HL-60 (cell line): Measurements from ENCODE around the gene SART1.

Source experiments
- DNase-seq, 2 experiments: peaks; one replicate each; pipeline ENCODE4 v3.0.0-alpha.2; 2010 to 2020; ENCODE audit warnings: low read depth in 1 of 2, low spot score in 1 of 2
- H3K27ac ChIP-seq: fragments of 250-450 bp; sonication (Bioruptor Pico); replicated peaks from 2 replicates; pipeline ENCODE4 v1.5.1; 2020; ENCODE audit warnings: mild to moderate bottlenecking, moderate library complexity
- H3K27me3 ChIP-seq: fragments of 250-450 bp; sonication (Bioruptor Pico); 2 replicates; pipeline ENCODE4 v1.5.1; 2021; ENCODE audit warnings: mild to moderate bottlenecking, moderate library complexity; ENCODE audit not compliant: insufficient read depth, poor library complexity, severe bottlenecking
- H3K4me3 ChIP-seq: replicated peaks from 2 replicates; pipeline ENCODE4 v1.5.1; 2011; ENCODE audit warnings: mild to moderate bottlenecking, control low read depth, low read length; ENCODE audit not compliant: insufficient read depth
- GABPA ChIP-seq: IDR thresholded peaks from 2 replicates; pipeline ENCODE4 v1.6.1; 2012; ENCODE audit warnings: low read depth
- POLR2AphosphoS5 ChIP-seq: IDR thresholded peaks from 2 replicates; pipeline ENCODE4 v1.6.1; 2012; ENCODE audit warnings: low read depth
- SPI1 ChIP-seq: IDR thresholded peaks from 2 replicates; pipeline ENCODE4 v1.6.1; 2012; ENCODE audit warnings: low read depth, mild to moderate bottlenecking, borderline replicate concordance
- TF ChIP-seq, protein P1 (sequence below): IDR thresholded peaks from 2 replicates; pipeline ENCODE4 v1.6.1; 2012; ENCODE audit warnings: low read depth; ENCODE audit not compliant: insufficient replicate concordance
- TF ChIP-seq, protein P2 (sequence below): IDR thresholded peaks from one replicate; pipeline ENCODE4 v1.5.1; 2011; ENCODE audit warnings: low read length, control low read depth, inconsistent platforms; ENCODE audit not compliant: insufficient read depth

The SART1 gene

DNA sequence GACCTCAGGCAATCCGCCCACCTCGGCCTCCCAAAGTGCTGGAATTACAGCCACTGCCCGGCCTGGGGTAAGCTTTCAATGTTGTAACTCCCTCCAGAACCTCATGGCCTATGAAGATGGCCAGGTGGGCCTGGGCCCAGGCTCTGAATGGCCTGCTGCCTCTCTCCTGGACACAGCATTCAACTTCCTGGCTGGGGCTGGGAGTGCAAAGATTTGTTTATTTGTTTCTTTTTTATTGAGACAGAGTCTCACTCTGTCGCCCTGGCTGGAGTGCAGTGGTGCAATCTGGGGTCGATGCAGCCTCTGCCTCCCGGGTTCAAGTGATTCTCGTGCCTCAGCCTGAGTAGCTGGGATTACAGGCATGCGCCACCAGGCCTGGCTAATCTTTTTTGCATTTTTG, 16.8 kb upstream of the SART1 start:
- DNase-seq: no peak
- Histone ChIP-seq H3K27ac (no peak overlapping the region), H3K4me3 (no peak overlapping the region), H3K27me3 (no peaks in the 10 kb centered on the region)
- TF ChIP-seq POLR2AphosphoS5 (no peak), GABPA (no peak)
- TF ChIP-seq, protein P1, sequence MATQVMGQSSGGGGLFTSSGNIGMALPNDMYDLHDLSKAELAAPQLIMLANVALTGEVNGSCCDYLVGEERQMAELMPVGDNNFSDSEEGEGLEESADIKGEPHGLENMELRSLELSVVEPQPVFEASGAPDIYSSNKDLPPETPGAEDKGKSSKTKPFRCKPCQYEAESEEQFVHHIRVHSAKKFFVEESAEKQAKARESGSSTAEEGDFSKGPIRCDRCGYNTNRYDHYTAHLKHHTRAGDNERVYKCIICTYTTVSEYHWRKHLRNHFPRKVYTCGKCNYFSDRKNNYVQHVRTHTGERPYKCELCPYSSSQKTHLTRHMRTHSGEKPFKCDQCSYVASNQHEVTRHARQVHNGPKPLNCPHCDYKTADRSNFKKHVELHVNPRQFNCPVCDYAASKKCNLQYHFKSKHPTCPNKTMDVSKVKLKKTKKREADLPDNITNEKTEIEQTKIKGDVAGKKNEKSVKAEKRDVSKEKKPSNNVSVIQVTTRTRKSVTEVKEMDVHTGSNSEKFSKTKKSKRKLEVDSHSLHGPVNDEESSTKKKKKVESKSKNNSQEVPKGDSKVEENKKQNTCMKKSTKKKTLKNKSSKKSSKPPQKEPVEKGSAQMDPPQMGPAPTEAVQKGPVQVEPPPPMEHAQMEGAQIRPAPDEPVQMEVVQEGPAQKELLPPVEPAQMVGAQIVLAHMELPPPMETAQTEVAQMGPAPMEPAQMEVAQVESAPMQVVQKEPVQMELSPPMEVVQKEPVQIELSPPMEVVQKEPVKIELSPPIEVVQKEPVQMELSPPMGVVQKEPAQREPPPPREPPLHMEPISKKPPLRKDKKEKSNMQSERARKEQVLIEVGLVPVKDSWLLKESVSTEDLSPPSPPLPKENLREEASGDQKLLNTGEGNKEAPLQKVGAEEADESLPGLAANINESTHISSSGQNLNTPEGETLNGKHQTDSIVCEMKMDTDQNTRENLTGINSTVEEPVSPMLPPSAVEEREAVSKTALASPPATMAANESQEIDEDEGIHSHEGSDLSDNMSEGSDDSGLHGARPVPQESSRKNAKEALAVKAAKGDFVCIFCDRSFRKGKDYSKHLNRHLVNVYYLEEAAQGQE: no peak

DNA sequence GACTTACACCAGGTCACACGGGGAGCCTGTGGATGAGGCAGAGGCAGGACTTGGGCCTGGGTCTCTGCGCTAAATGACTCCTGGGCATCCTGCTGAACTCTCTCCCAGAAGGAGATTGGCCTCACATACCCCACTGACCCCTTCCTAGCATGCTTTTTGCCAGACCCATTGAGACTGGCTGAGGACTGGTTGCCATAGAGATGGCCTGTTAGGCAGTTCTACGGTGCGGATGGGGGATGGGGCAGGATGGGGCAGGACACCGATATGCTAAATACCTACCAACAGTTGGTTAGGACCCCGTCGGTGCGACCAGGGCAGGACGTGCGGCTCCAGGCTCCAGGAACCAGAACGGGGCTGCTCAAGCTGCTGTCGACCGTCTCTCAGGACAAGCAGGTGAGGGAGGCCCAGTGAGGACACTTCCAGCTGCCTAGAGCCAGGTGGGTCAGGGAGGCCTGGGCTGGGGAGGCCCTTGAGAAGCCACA, 16.1 kb upstream of the SART1 start, which contains the start of gene TSGA10IP:
Gene TSGA10IP, plus strand, starts transcription at position 51 of the 482 bp plus-strand sequence. Its CDS starts 196 bp downstream, at position 247.
- no peaks in the 10 kb centered on the region for H3K27me3 ChIP-seq
- no peak within 1 kb of the TSS for H3K27ac ChIP-seq
- H3K4me3 ChIP-seq: no peak within 1 kb of the TSS
- TF ChIP-seq POLR2AphosphoS5 (no peak), SPI1 (no peak), GABPA (no peak)
- TF ChIP-seq, protein P1: no peak
- TF ChIP-seq, protein P2, sequence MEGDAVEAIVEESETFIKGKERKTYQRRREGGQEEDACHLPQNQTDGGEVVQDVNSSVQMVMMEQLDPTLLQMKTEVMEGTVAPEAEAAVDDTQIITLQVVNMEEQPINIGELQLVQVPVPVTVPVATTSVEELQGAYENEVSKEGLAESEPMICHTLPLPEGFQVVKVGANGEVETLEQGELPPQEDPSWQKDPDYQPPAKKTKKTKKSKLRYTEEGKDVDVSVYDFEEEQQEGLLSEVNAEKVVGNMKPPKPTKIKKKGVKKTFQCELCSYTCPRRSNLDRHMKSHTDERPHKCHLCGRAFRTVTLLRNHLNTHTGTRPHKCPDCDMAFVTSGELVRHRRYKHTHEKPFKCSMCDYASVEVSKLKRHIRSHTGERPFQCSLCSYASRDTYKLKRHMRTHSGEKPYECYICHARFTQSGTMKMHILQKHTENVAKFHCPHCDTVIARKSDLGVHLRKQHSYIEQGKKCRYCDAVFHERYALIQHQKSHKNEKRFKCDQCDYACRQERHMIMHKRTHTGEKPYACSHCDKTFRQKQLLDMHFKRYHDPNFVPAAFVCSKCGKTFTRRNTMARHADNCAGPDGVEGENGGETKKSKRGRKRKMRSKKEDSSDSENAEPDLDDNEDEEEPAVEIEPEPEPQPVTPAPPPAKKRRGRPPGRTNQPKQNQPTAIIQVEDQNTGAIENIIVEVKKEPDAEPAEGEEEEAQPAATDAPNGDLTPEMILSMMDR: no peak
- DNase-seq: no peak

DNA sequence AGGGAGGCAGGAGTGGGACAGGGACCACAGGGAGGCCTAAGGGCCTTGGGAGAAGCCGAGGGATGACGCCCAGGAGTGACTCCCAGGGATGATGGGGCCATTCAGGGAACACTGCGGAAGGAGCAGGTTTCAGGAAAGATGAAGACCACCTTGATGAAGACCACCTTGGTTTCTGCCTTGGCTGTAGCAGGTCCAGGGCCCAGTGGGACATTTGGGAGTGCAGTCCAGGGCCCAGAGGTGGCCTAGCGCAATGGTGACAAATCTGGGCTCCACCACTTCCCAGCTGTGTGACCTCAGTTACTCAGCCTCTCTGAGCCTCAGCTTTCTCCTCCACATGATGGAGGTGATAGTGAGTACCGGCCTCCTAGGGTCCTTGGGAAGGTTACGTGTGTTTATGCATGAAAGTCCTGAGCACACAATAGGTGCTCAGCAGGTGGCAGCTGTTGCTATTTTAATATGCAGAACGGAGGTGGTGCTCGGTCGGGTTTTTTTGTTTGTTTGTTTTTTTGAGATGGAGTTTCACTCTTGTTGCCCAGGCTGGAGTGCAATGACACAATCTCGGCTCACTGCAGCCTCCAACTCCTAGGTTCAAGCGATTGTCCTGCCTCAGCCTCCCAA, 15.5 kb upstream of the SART1 start:
- DNase-seq: no peak
- no peak overlapping the region for H3K27ac ChIP-seq
- TF ChIP-seq, protein P2: no peak
- TF ChIP-seq, protein P1: no peak
- TF ChIP-seq POLR2AphosphoS5 (no peak), SPI1 (no peak), GABPA (no peak)
- no peaks in the 10 kb centered on the region for H3K27me3 ChIP-seq
- no peak overlapping the region for H3K4me3 ChIP-seq
